Chondrocyte (in vitro differentiated cells): Measurements from ENCODE around the gene RNF208. TPM values are rescaled to one million over a fixed set of nuclear protein-coding genes. Genes with fewer than 3 reads are reported as not detected.
"Not testable (repeated sequence)": the region's sequence is repeated elsewhere in the genome, so short reads cannot be mapped to it uniquely, and the experiment has no call there.

Experiments used
- DNase-seq: peaks from one replicate; pipeline ENCODE4 v3.0.0; 2021; ENCODE audit warnings: mixed read lengths, low spot score
- H3K27ac Mint-ChIP-seq: one replicate; pipeline ENCODE4 v1.8.0; 2021; ENCODE audit warnings: mild to moderate bottlenecking, moderate library complexity, mixed read lengths; ENCODE audit not compliant: unreplicated experiment
- H3K27me3 Mint-ChIP-seq: 2 replicates; pipeline ENCODE4 v1.8.0; 2021; ENCODE audit warnings: low read depth, mixed read lengths
- H3K36me3 Mint-ChIP-seq: 2 replicates; pipeline ENCODE4 v1.8.0; 2021; ENCODE audit warnings: low read depth, mixed read lengths
- H3K4me1 Mint-ChIP-seq: 2 replicates; pipeline ENCODE4 v1.8.0; 2021; ENCODE audit warnings: low read depth, mild to moderate bottlenecking, mixed read lengths
- H3K4me3 Mint-ChIP-seq: one replicate; pipeline ENCODE4 v1.8.0; 2021; ENCODE audit warnings: mild to moderate bottlenecking, moderate library complexity, mixed read lengths; ENCODE audit not compliant: unreplicated experiment
- H3K9me3 Mint-ChIP-seq: 2 replicates; pipeline ENCODE4 v1.8.0; 2021; ENCODE audit warnings: low read depth, mixed read lengths
- total RNA-seq: library from RNA; stranded (reverse); gene quantifications from 3 replicates; pipeline ENCODE4 v1.2.1, GENCODE V29; 2021
- TF ChIP-seq, protein P1 (sequence below): fragments of 200-600 bp; sonication (generic); IDR thresholded peaks from 2 replicates; pipeline ENCODE4 v1.5.0; 2021; ENCODE audit warnings: antibody characterized with exemption, mild to moderate bottlenecking, moderate library complexity

Gene RNF208
- total RNA-seq, 1 donor from 2014 or later = 3.3 TPM

DNA sequence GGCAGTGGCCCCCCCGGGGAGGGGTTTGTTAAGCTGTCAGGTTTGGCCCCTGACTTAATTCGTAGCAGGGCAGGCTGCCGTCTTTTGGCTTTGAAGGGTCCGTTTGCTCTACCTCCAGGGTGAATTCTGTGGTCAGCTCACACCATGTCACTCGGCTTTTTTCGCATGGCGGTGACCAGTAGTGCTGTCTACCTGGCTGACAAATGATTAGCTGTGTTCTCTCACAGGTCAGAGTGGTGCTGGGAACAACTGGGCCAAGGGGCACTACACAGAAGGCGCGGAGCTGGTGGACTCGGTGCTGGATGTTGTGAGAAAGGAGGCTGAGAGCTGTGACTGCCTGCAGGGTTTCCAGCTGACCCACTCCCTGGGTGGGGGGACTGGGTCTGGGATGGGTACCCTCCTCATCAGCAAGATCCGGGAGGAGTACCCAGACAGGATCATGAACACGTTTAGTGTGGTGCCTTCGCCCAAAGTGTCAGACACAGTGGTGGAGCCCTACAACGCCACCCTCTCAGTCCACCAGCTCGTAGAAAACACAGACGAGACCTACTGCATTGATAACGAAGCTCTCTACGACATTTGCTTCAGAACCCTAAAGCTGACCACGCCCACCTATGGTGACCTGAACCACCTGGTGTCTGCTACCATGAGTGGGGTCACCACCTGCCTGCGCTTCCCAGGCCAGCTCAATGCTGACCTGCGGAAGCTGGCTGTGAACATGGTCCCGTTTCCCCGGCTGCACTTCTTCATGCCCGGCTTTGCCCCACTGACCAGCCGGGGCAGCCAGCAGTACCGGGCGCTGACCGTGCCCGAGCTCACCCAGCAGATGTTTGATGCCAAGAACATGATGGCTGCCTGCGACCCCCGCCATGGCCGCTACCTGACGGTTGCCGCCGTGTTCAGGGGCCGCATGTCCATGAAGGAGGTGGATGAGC lies 20.5 kb upstream of the RNF208 start:
- Mint-ChIP-seq H3K27ac (peak overlapping the region; percentile 57), H3K4me1 (peaks cover 30% of the 10 kb centered on the region), H3K4me3 (peak overlapping the region; percentile 76), H3K9me3 (no peaks in the 10 kb centered on the region), H3K27me3 (no peaks in the 10 kb centered on the region), H3K36me3 (peaks cover 10% of the 10 kb centered on the region)
- DNase-seq = no peak
- TF ChIP-seq, protein P1, sequence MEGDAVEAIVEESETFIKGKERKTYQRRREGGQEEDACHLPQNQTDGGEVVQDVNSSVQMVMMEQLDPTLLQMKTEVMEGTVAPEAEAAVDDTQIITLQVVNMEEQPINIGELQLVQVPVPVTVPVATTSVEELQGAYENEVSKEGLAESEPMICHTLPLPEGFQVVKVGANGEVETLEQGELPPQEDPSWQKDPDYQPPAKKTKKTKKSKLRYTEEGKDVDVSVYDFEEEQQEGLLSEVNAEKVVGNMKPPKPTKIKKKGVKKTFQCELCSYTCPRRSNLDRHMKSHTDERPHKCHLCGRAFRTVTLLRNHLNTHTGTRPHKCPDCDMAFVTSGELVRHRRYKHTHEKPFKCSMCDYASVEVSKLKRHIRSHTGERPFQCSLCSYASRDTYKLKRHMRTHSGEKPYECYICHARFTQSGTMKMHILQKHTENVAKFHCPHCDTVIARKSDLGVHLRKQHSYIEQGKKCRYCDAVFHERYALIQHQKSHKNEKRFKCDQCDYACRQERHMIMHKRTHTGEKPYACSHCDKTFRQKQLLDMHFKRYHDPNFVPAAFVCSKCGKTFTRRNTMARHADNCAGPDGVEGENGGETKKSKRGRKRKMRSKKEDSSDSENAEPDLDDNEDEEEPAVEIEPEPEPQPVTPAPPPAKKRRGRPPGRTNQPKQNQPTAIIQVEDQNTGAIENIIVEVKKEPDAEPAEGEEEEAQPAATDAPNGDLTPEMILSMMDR = no peak

DNA sequence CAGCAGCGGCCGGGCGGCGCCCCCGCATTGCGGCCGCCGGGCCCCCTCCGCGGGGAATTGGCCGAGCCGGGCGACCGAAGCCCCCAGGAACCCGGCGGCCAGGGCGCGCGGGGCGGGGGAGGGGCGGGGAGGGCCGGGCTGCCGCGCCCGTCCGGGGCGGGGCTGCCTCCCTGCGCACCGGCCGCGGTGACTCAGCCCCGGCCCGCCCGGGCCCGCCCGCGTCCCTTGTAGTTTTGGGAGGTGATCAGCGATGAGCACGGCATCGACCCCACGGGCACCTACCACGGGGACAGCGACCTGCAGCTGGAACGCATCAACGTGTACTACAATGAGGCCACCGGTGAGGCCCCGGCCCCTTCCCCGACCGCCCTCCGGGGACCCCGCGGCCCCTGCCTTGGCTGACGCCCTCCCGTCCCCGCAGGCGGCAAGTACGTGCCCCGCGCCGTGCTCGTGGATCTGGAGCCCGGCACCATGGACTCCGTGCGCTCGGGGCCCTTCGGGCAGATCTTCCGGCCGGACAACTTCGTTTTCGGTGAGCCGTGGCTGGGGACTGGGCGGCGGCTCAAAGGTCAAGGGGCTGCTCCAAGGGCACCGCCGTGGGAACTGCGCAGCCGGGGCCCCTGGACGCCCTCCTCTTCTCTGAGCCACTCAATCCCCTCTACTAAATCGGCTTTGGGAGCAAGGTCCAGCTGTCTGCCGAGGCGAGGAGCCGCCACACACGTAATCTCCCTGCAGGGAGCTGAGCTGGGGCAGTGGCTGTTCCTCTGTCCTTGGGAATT lies 19.6 kb upstream of the RNF208 start:
- peak overlapping the region; percentile 57 for H3K27ac Mint-ChIP-seq
- DNase-seq = no peak
- no peaks in the 10 kb centered on the region for H3K27me3 Mint-ChIP-seq
- H3K4me1 Mint-ChIP-seq = peaks cover 30% of the 10 kb centered on the region
- peaks cover 10% of the 10 kb centered on the region for H3K36me3 Mint-ChIP-seq
- peak overlapping the region; percentile 78 for H3K4me3 Mint-ChIP-seq
- H3K9me3 Mint-ChIP-seq = no peaks in the 10 kb centered on the region
- TF ChIP-seq, protein P1 = no peak

DNA sequence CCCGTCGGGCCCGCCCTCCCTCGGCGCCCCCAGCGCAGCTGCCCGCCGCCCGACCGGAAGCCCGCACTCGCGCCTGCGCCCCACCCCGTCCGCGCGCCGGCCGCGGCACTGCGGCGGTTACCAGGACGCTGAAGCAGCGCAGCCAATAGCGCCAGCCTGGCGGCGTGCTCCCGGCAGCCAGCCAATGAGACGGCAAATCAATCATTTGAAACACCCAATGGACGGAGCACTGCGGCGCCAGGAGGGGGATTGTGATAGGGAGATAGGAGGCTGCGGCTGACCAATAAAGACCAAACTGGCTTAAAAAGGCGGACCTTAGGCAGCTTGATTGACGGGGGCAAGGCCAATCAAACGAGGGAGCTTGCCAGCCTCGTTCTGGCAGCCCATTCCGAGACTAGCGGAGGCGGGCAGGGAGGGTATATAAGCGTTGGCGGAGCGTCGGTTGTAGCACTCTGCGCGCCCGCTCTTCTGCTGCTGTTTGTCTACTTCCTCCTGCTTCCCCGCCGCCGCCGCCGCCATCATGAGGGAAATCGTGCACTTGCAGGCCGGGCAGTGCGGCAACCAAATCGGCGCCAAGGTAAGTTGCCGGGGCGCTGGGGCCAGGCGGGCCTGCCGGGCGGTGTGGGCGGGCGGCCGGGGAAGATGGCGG lies 18.9 kb upstream of the RNF208 start, which contains the start of gene TUBB4B:
TUBB4B (plus strand) TSS at position 447 of the 649 bp plus-strand sequence; CDS start at position 521, 74 bp downstream.
- Mint-ChIP-seq H3K27me3 (no peaks in the 10 kb centered on the region), H3K9me3 (no peaks in the 10 kb centered on the region), H3K27ac (peak within 1 kb of the TSS; percentile 89), H3K4me3 (peak within 1 kb of the TSS; percentile 78), H3K36me3 (peaks cover 10% of the 10 kb centered on the region), H3K4me1 (peaks cover 30% of the 10 kb centered on the region)
- TF ChIP-seq, protein P1 = no peak
- DNase-seq = peak; percentile 99

DNA sequence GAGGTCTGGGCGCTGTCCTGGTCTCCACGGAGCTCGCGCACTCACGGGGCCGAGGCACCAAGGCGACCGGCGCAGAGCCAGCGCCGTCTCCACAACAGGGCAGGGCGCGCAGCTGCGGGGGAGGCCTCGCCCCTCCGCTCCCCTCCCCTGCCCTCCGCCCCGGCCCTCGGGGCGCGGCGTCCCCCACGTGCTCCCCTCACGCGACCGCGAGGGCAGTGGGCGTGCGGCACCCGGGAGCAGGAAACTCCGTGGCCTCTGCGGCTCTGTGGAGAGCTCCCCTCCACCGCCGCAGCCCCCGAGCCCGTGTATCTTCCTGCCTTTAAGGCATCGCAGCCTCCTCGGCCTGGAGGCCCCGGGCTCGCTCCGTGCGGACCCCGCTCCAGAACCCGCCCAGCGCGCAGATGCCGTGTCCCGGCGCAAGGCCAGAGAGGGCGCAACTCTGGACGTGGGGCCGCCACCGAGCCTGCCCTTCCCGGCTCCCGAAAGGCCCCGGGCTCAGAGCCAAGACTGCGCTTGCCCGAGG lies 18.3 kb upstream of the RNF208 start:
- no peak for DNase-seq
- H3K27me3 Mint-ChIP-seq = no peaks in the 10 kb centered on the region
- H3K36me3 Mint-ChIP-seq = peaks cover 10% of the 10 kb centered on the region
- H3K27ac Mint-ChIP-seq = peak overlapping the region; percentile 85
- no peaks in the 10 kb centered on the region for H3K9me3 Mint-ChIP-seq
- peaks cover 30% of the 10 kb centered on the region for H3K4me1 Mint-ChIP-seq
- H3K4me3 Mint-ChIP-seq = peak overlapping the region; percentile 70
- TF ChIP-seq, protein P1 = peak; percentile 33

DNA sequence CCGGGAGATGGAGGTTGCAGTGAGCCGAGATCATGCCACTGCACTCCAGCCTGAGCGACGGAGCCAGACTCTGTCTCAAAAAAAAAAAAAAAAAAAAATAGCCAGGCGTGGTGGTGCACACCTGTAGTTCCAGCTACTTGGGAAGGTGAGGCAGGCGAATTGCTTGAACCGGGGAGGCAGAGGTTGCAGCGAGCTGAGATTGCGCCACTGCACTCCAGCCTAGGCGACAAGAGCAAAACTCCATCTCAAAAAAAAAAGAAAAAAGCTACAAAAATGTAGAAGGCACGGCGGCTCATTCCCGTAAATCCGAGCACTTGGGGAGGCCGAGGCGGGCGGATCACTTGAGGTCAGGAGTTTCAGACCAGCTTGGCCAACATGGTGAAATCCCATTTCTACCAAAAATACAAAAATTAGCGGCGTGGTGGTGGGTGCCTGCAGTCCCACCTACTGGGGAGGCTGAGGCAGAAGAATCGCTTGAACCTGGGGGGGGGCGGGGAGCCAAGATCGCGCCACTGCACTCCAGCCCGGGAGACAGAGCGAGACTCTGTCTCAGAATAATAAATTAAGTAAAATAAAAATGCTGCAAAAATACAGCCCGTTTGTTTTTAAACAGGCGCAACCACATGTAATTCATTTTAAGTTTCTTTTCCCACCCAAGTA lies 17.6 kb upstream of the RNF208 start:
- H3K4me3 Mint-ChIP-seq = peak overlapping the region; percentile 70

More for the DNA sequence above, 17.6 kb upstream of the RNF208 start:
- H3K27ac Mint-ChIP-seq = peak overlapping the region; percentile 85
- H3K4me1 Mint-ChIP-seq = peaks cover 30% of the 10 kb centered on the region
- not testable (repeated sequence) for H3K27me3 Mint-ChIP-seq, H3K9me3 Mint-ChIP-seq, DNase-seq
- peaks cover 10% of the 10 kb centered on the region for H3K36me3 Mint-ChIP-seq
